Nephron progenitor cell (in vitro differentiated cells): ENCODE results near the gene OXCT1.

Experiments used
- DNase-seq: peaks from one replicate; pipeline ENCODE4 v3.0.0; 2021
- H3K27ac Mint-ChIP-seq: 2 replicates; pipeline ENCODE4 v1.8.0; 2021; ENCODE audit warnings: mild to moderate bottlenecking, moderate library complexity, mixed read lengths
- H3K27me3 Mint-ChIP-seq: 2 replicates; pipeline ENCODE4 v1.8.0; 2021; ENCODE audit warnings: mild to moderate bottlenecking, low read depth, mixed read lengths; ENCODE audit not compliant: poor library complexity
- H3K36me3 Mint-ChIP-seq: 2 replicates; pipeline ENCODE4 v1.8.0; 2021; ENCODE audit warnings: low read depth, mixed read lengths
- H3K4me1 Mint-ChIP-seq: 2 replicates; pipeline ENCODE4 v1.8.0; 2021; ENCODE audit warnings: mixed read lengths
- H3K4me3 Mint-ChIP-seq: 2 replicates; pipeline ENCODE4 v1.8.0; 2021; ENCODE audit warnings: mild to moderate bottlenecking, moderate library complexity, mixed read lengths
- H3K9me3 Mint-ChIP-seq: 2 replicates; pipeline ENCODE4 v1.8.0; 2021; ENCODE audit warnings: mild to moderate bottlenecking, moderate library complexity, mixed read lengths
- CTCF ChIP-seq: fragments of 200-600 bp; sonication (generic); IDR thresholded peaks from 2 replicates; pipeline ENCODE4 v1.5.0; 2021; ENCODE audit warnings: antibody characterized with exemption

OXCT1 gene

GRCh38 chr5:41785061-41785460 is 85.2 kb downstream of the OXCT1 start:
- peaks cover 9% of the 10 kb centered on the region for H3K36me3 Mint-ChIP-seq
- H3K4me3 Mint-ChIP-seq: no peak overlapping the region
- no peaks in the 10 kb centered on the region for H3K27me3 Mint-ChIP-seq
- no peaks in the 10 kb centered on the region for H3K9me3 Mint-ChIP-seq
- TF ChIP-seq CTCF: no peak
- peaks cover 6% of the 10 kb centered on the region for H3K4me1 Mint-ChIP-seq
- DNase-seq: no peak
- H3K27ac Mint-ChIP-seq: no peak overlapping the region

GRCh38 chr5:41778410-41778809 is 91.8 kb downstream of the OXCT1 start:
- TF ChIP-seq CTCF: no peak
- H3K36me3 Mint-ChIP-seq: peaks cover 9% of the 10 kb centered on the region
- H3K27ac Mint-ChIP-seq: no peak overlapping the region
- H3K4me3 Mint-ChIP-seq: no peak overlapping the region
- H3K9me3 Mint-ChIP-seq: no peaks in the 10 kb centered on the region
- H3K4me1 Mint-ChIP-seq: no peaks in the 10 kb centered on the region
- no peaks in the 10 kb centered on the region for H3K27me3 Mint-ChIP-seq
- no peak for DNase-seq

- Mint-ChIP-seq H3K4me3 (no peak overlapping the region), H3K4me1 (no peaks in the 10 kb centered on the region), H3K27me3 (no peaks in the 10 kb centered on the region), H3K36me3 (peaks cover 4% of the 10 kb centered on the region), H3K9me3 (no peaks in the 10 kb centered on the region), H3K27ac (no peak overlapping the region)
- no peak for DNase-seq
- TF ChIP-seq CTCF: no peak
These were observed 93.8 kb downstream of the OXCT1 start for GRCh38 chr5:41776435-41776834.

- no peak overlapping the region for H3K4me3 Mint-ChIP-seq
- TF ChIP-seq CTCF: no peak
- H3K27me3 Mint-ChIP-seq: no peaks in the 10 kb centered on the region
- no peak overlapping the region for H3K27ac Mint-ChIP-seq
- no peak for DNase-seq
- H3K36me3 Mint-ChIP-seq: no peaks in the 10 kb centered on the region
- H3K9me3 Mint-ChIP-seq: no peaks in the 10 kb centered on the region
- H3K4me1 Mint-ChIP-seq: no peaks in the 10 kb centered on the region
These were observed 96.4 kb downstream of the OXCT1 start for GRCh38 chr5:41773799-41774198.

- no peak for TF ChIP-seq CTCF
- H3K27me3 Mint-ChIP-seq: no peaks in the 10 kb centered on the region
- H3K36me3 Mint-ChIP-seq: no peaks in the 10 kb centered on the region
- H3K4me3 Mint-ChIP-seq: no peak overlapping the region
- H3K27ac Mint-ChIP-seq: no peak overlapping the region
- no peaks in the 10 kb centered on the region for H3K4me1 Mint-ChIP-seq
- no peaks in the 10 kb centered on the region for H3K9me3 Mint-ChIP-seq
- no peak for DNase-seq
These were observed 97.3 kb downstream of the OXCT1 start for GRCh38 chr5:41772785-41773442.

GRCh38 chr5:41772056-41772455 is 98.2 kb downstream of the OXCT1 start:
- H3K27ac Mint-ChIP-seq: no peak overlapping the region
- H3K27me3 Mint-ChIP-seq: no peaks in the 10 kb centered on the region
- no peaks in the 10 kb centered on the region for H3K9me3 Mint-ChIP-seq
- no peak overlapping the region for H3K4me3 Mint-ChIP-seq
- H3K36me3 Mint-ChIP-seq: no peaks in the 10 kb centered on the region
- no peaks in the 10 kb centered on the region for H3K4me1 Mint-ChIP-seq
- no peak for DNase-seq
- no peak for TF ChIP-seq CTCF
